A549 (cell line): ENCODE results near the gene XK. TPM values are rescaled to one million over a fixed set of nuclear protein-coding genes. Genes with fewer than 3 reads are reported as not detected.

Experiments used
- ATAC-seq, 2 experiments: fragments of 200-7000 bp in 1 of 2; fragments of >200 bp in 1 of 2; cut with Nextera tagmentation in 1 of 2; cut with Tn5 transposase in 1 of 2; 3 replicates each; pipeline versions ENCODE4 v1.8.0 to v1.9.1; 2018 to 2020; ENCODE audit warnings: mild to moderate bottlenecking in 1 of 2, moderate library complexity in 1 of 2
- CTCF ChIA-PET: fragments of 300-600 bp; sonication (Branson Sonifier 250); formaldehyde crosslinking; extraction: SDS; loops from one replicate; lab custom pipeline; 2021; ENCODE audit warnings: antibody characterized with exemption, inconsistent platforms; lab: Yijun Ruan, JAX
- POLR2A ChIA-PET: fragments of 350-600 bp; formaldehyde crosslinking; extraction: SDS; loops from one replicate; lab custom pipeline; 2021; ENCODE audit warnings: antibody characterized with exemption, inconsistent platforms; lab: Yijun Ruan, JAX
- DNase-seq, 2 experiments: peaks; one replicate each; pipeline versions ENCODE4 v3.0.0 to v3.0.0-alpha.2; 2011 to 2016; ENCODE audit warnings: low read depth in 1 of 2, low spot score in 1 of 2
- FAIRE-seq: peaks from 2 replicates; lab custom pipeline; 2011; peaks lifted over from hg19 to GRCh38; lab: Jason Lieb, UNC
- H3K27ac ChIP-seq, 2 experiments: fragments of >200 bp; sonication (Bioruptor Twin); formaldehyde crosslinking; 3 replicates each; pipeline ENCODE4 v1.5.1; 2016 to 2017
- H3K4me1 ChIP-seq: fragments of >200 bp; sonication (Bioruptor Twin); formaldehyde crosslinking; 3 replicates; pipeline ENCODE4 v1.6.1; 2016
- H3K4me2 ChIP-seq: fragments of >200 bp; sonication (Bioruptor Twin); formaldehyde crosslinking; 3 replicates; pipeline ENCODE4 v1.6.1; 2016
- H3K4me3 ChIP-seq: fragments of >200 bp; sonication (Bioruptor Twin); formaldehyde crosslinking; 3 replicates; pipeline ENCODE4 v1.5.1; 2016
- H3K9me3 ChIP-seq: fragments of >200 bp; sonication (Bioruptor Twin); formaldehyde crosslinking; 3 replicates; pipeline ENCODE4 v1.6.1; 2016
- CBX2 ChIP-seq: fragments of 200-600 bp; sonication (generic); IDR thresholded peaks from 2 replicates; pipeline ENCODE4 v1.6.1; 2016; ENCODE audit warnings: low read depth, mild to moderate bottlenecking, borderline replicate concordance
- CEBPB ChIP-seq, 2 experiments: fragments of >200 bp in 1 of 2; sonication (Bioruptor Twin) in 1 of 2; formaldehyde crosslinking in 1 of 2; IDR thresholded peaks; 2 replicates each; pipeline ENCODE4 v1.6.1; 2012 to 2016
- CHD2 ChIP-seq: fragments of 150-350 bp; IDR thresholded peaks from 2 replicates; pipeline ENCODE4 v1.6.1; 2014; ENCODE audit warnings: low read length; ENCODE audit not compliant: partially characterized antibody
- EHF ChIP-seq: fragments of 250-450 bp; sonication (Bioruptor Pico); IDR thresholded peaks from 2 replicates; pipeline ENCODE4 v1.5.0; 2020; ENCODE audit warnings: mild to moderate bottlenecking
- EHMT2 ChIP-seq: fragments of 200-600 bp; sonication (generic); IDR thresholded peaks from 2 replicates; pipeline ENCODE4 v1.6.1; 2016; ENCODE audit warnings: antibody characterized with exemption, low read depth, mild to moderate bottlenecking, moderate library complexity
- EP300 ChIP-seq, 2 experiments: fragments of >200 bp; sonication (Bioruptor Twin); formaldehyde crosslinking; IDR thresholded peaks; 2 replicates in 1 of 2; 3 replicates in 1 of 2; pipeline ENCODE4 v1.6.1; 2016 to 2017
- ESRRA ChIP-seq: fragments of 150-350 bp; IDR thresholded peaks from 2 replicates; pipeline ENCODE4 v1.6.1; 2014; ENCODE audit warnings: mild to moderate bottlenecking, low read length, borderline replicate concordance
- FOSL2 ChIP-seq, 2 experiments: fragments of 450-650 bp in 1 of 2; fragments of >200 bp in 1 of 2; sonication (Bioruptor Twin) in 1 of 2; formaldehyde crosslinking; IDR thresholded peaks; 2 replicates each; pipeline versions ENCODE4 v1.5.0 to v1.6.1; 2016 to 2020; ENCODE audit warnings: mild to moderate bottlenecking in 1 of 2, moderate library complexity in 1 of 2
- HEYL ChIP-seq: fragments of 250-450 bp; sonication (Bioruptor Pico); IDR thresholded peaks from 2 replicates; pipeline ENCODE4 v1.8.0; 2021; ENCODE audit warnings: mild to moderate bottlenecking, moderate library complexity
- HOXA7 ChIP-seq: fragments of 250-450 bp; sonication (Bioruptor Pico); IDR thresholded peaks from 2 replicates; pipeline ENCODE4 v1.5.0; 2020; ENCODE audit warnings: mild to moderate bottlenecking, moderate library complexity
- HOXB13 ChIP-seq: fragments of 250-450 bp; sonication (Bioruptor Pico); IDR thresholded peaks from 2 replicates; pipeline ENCODE4 v1.5.0; 2020; ENCODE audit warnings: low read depth, mild to moderate bottlenecking, moderate library complexity
- MAZ ChIP-seq: fragments of 150-350 bp; IDR thresholded peaks from 2 replicates; pipeline ENCODE4 v1.6.1; 2014; ENCODE audit warnings: antibody characterized with exemption, low read depth, low read length, borderline replicate concordance
- MYC ChIP-seq: IDR thresholded peaks from 2 replicates; pipeline ENCODE4 v1.6.1; 2012; ENCODE audit warnings: mild to moderate bottlenecking, inconsistent platforms, low read length, improper control_type of control experiment, borderline replicate concordance
- NFE2L2 ChIP-seq: fragments of 150-350 bp; conservative IDR thresholded peaks from 2 replicates; pipeline ENCODE4 v1.6.1; 2014; ENCODE audit warnings: low read length
- NPAS2 ChIP-seq: fragments of 250-450 bp; sonication (Bioruptor Pico); IDR thresholded peaks from 2 replicates; pipeline ENCODE4 v1.8.0; 2022; ENCODE audit warnings: mild to moderate bottlenecking, moderate library complexity, borderline replicate concordance
- NR3C1 ChIP-seq: fragments of >200 bp; sonication (Bioruptor Twin); formaldehyde crosslinking; IDR thresholded peaks from 3 replicates; pipeline ENCODE4 v1.6.1; 2017
- PHF8 ChIP-seq: fragments of 200-600 bp; sonication (generic); IDR thresholded peaks from 2 replicates; pipeline ENCODE4 v1.6.1; 2016; ENCODE audit warnings: low read depth, mild to moderate bottlenecking, antibody characterized with exemption, moderate library complexity, borderline replicate concordance
- POLR2A ChIP-seq: IDR thresholded peaks from 2 replicates; pipeline ENCODE4 v1.6.1; 2012; ENCODE audit warnings: mild to moderate bottlenecking, low read length
- RNF2 ChIP-seq: fragments of 200-600 bp; sonication (generic); IDR thresholded peaks from 2 replicates; pipeline ENCODE4 v1.6.1; 2016; ENCODE audit warnings: low read depth, mild to moderate bottlenecking, antibody characterized with exemption, moderate library complexity, borderline replicate concordance
- SMC3 ChIP-seq: fragments of >200 bp; sonication (Bioruptor Twin); formaldehyde crosslinking; IDR thresholded peaks from 3 replicates; pipeline ENCODE4 v1.6.1; 2018; ENCODE audit warnings: inconsistent platforms
- SREBF2 ChIP-seq: fragments of 450-650 bp; IDR thresholded peaks from 2 replicates; pipeline ENCODE4 v1.6.1; 2014; ENCODE audit warnings: mild to moderate bottlenecking, moderate library complexity
- TFCP2L1 ChIP-seq: fragments of 250-450 bp; sonication (Bioruptor Pico); IDR thresholded peaks from 2 replicates; pipeline ENCODE4 v1.5.0; 2021; ENCODE audit warnings: mild to moderate bottlenecking
- ZC3H11A ChIP-seq: fragments of 450-650 bp; IDR thresholded peaks from 2 replicates; pipeline ENCODE4 v1.6.1; 2014; ENCODE audit warnings: antibody characterized with exemption, mild to moderate bottlenecking
- ZNF302 ChIP-seq: fragments of 250-450 bp; sonication (Bioruptor Pico); IDR thresholded peaks from 2 replicates; pipeline ENCODE4 v1.9.0; 2021; ENCODE audit warnings: inconsistent platforms, mild to moderate bottlenecking, moderate library complexity
- ZSCAN20 ChIP-seq: fragments of 250-450 bp; sonication (Bioruptor Pico); IDR thresholded peaks from 2 replicates; pipeline ENCODE4 v1.8.0; 2022; ENCODE audit warnings: mild to moderate bottlenecking, moderate library complexity
- WGBS: methylation state at CpG from one replicate; pipeline ENCODE4 v1.1.6; 2017; ENCODE audit errors: missing lambda C conversion rate; 5-methylcytosine and 5-hydroxymethylcytosine counted together
- polyA plus RNA-seq, 4 experiments: library from polyadenylated mRNA; depleted of rRNA in 3 of 4; stranded (reverse); fragments of >200 nt; fragmentation: RNase III in 1 of 4; extraction: RNeasy Plus Mini Kit Qiagen cat#74134 plus additional on column Dnase treatment in 1 of 4; gene quantifications; 2 replicates in 3 of 4; 3 replicates in 1 of 4; pipeline ENCODE4 v1.2.3, GENCODE V29; 2011 to 2017
- TF ChIP-seq, protein P1 (sequence below): fragments of 200-600 bp; sonication (generic); IDR thresholded peaks from 2 replicates; pipeline ENCODE4 v1.6.1; 2016; ENCODE audit warnings: antibody characterized with exemption, mild to moderate bottlenecking, moderate library complexity
- TF ChIP-seq, protein P2 (sequence below): fragments of 250-450 bp; sonication (Bioruptor Pico); IDR thresholded peaks from 2 replicates; pipeline ENCODE4 v1.5.0; 2020; ENCODE audit warnings: low read depth, mild to moderate bottlenecking, moderate library complexity
- TF ChIP-seq, protein P3 (sequence below): IDR thresholded peaks from 2 replicates; pipeline ENCODE4 v1.6.1; 2012; ENCODE audit warnings: low read depth, borderline replicate concordance
- TF ChIP-seq, protein P4 (sequence below): fragments of 150-350 bp; IDR thresholded peaks from 2 replicates; pipeline ENCODE4 v1.6.1; 2014; ENCODE audit warnings: low read depth, mild to moderate bottlenecking, low read length
- TF ChIP-seq, protein P5 (sequence below): fragments of >200 bp; sonication (Bioruptor Twin); formaldehyde crosslinking; IDR thresholded peaks from 2 replicates; pipeline ENCODE4 v1.6.1; 2016

The XK gene
- polyA plus RNA-seq, 2 of the 4 experiments (the other 2 are of a cell fraction): 0.34 to 1.2 TPM

DNA sequence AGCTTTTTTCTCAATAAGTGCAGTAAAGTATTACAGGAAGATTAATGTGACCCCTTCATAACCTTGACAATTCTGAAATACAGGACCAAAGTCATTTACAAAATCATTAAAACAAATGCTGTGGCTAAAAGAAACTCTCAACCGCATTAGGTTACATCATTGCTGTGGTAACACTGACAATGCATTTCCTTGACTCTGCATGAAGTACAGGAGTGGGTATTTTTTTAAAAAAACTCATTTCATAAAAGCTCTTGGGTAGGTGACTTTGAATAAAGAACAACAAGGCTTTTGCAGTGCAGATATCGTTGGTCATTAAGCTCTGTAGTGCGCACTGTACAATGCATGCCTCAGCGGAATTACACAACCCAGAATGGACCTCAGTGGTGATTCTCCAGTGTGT lies 23.4 kb upstream of the XK start:
- no peaks in the 10 kb centered on the region for H3K9me3 ChIP-seq
- DNase-seq (no peak), FAIRE-seq (no peak), ATAC-seq (no peak)
- no peaks in the 10 kb centered on the region for H3K4me1 ChIP-seq
- no peak overlapping the region for H3K4me3 ChIP-seq
- no peak overlapping the region for H3K4me2 ChIP-seq
- ChIA-PET CTCF (no interaction called here), POLR2A (no interaction called here)
- H3K27ac ChIP-seq: no peak overlapping the region
- 41% methylated on average over 4 of the region's 4 CpGs for WGBS
- TF ChIP-seq EHMT2 (no peak), EP300 (IDR thresholded peaks at IDR 0.05) (no peak), NR3C1 (no peak), SMC3 (no peak), TFCP2L1 (CRISPR knock-in tag) (no peak), POLR2A (no peak), NPAS2 (CRISPR knock-in tag) (no peak), SREBF2 (no peak), NFE2L2 (no peak), CEBPB (IDR thresholded peaks at IDR 0.05) (no peak), HOXA7 (CRISPR knock-in tag) (no peak), FOSL2 (IDR thresholded peaks at IDR 0.05) (no peak), FOSL2 (CRISPR knock-in tag; IDR thresholded peaks at IDR 0.05) (no peak), MYC (no peak), EHF (CRISPR knock-in tag) (no peak), HEYL (CRISPR knock-in tag) (no peak), ZSCAN20 (CRISPR knock-in tag) (no peak), HOXB13 (CRISPR knock-in tag) (no peak)
- TF ChIP-seq, protein P1, sequence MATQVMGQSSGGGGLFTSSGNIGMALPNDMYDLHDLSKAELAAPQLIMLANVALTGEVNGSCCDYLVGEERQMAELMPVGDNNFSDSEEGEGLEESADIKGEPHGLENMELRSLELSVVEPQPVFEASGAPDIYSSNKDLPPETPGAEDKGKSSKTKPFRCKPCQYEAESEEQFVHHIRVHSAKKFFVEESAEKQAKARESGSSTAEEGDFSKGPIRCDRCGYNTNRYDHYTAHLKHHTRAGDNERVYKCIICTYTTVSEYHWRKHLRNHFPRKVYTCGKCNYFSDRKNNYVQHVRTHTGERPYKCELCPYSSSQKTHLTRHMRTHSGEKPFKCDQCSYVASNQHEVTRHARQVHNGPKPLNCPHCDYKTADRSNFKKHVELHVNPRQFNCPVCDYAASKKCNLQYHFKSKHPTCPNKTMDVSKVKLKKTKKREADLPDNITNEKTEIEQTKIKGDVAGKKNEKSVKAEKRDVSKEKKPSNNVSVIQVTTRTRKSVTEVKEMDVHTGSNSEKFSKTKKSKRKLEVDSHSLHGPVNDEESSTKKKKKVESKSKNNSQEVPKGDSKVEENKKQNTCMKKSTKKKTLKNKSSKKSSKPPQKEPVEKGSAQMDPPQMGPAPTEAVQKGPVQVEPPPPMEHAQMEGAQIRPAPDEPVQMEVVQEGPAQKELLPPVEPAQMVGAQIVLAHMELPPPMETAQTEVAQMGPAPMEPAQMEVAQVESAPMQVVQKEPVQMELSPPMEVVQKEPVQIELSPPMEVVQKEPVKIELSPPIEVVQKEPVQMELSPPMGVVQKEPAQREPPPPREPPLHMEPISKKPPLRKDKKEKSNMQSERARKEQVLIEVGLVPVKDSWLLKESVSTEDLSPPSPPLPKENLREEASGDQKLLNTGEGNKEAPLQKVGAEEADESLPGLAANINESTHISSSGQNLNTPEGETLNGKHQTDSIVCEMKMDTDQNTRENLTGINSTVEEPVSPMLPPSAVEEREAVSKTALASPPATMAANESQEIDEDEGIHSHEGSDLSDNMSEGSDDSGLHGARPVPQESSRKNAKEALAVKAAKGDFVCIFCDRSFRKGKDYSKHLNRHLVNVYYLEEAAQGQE: no peak
- TF ChIP-seq, all 56 proteins: peak for 0

DNA sequence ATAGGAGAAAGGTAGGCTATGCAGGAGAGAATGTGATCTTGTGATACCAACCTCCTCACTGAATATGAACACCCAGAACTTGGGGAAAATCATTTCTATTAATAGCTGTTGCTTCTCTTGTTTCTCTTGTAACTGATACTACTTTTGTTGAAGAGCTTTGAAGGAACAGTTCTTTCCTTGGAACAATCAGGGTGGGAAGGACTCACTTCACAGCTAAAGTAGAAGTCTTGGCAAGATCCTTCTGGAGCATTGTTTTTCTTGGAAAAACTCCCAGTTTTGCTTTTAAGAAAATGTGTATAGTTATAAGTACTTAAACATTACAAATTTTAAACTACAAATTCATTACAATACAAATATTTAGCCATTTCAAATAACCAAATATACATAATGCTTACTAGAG lies 19.1 kb upstream of the XK start:
- TF ChIP-seq FOSL2 (IDR thresholded peaks at IDR 0.05): no peak
- TF ChIP-seq FOSL2 (CRISPR knock-in tag; IDR thresholded peaks at IDR 0.05): no peak
- TF ChIP-seq, all 56 proteins: peak for 0
- POLR2A ChIA-PET: no interaction called here
- CTCF ChIA-PET: no interaction called here
- H3K27ac ChIP-seq: no peak overlapping the region
- no peak overlapping the region for H3K4me3 ChIP-seq
- no peak for FAIRE-seq
- no peaks in the 10 kb centered on the region for H3K4me1 ChIP-seq
- DNase-seq: no peak
- ATAC-seq: no peak
- no peaks in the 10 kb centered on the region for H3K9me3 ChIP-seq
- no peak overlapping the region for H3K4me2 ChIP-seq

DNA sequence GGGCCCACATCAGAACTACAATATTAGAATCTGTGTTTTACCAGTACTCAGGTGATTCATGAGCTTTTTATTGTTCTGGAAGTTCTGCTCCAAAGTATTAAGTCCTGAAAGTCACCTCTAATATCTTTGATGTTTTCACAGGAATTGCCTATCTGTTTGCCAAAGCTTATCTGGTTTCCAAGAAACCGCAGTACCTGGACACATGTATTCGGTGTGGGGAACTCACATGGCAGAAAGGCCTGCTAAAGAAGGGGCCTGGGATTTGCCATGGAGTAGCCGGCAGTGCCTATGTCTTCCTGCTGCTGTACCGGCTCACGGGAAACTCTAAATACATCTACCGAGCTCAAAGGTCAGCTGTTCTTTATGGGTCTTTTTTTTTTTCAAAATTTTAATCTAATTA lies 18.4 kb upstream of the XK start:
- Histone ChIP-seq H3K9me3 (no peaks in the 10 kb centered on the region), H3K4me2 (no peak overlapping the region), H3K4me3 (no peak overlapping the region), H3K4me1 (no peaks in the 10 kb centered on the region), H3K27ac (no peak overlapping the region)
- ChIA-PET CTCF (no interaction called here), POLR2A (no interaction called here)
- 58% methylated on average over 6 of the region's 6 CpGs for WGBS
- ATAC-seq (no peak), FAIRE-seq (no peak), DNase-seq (no peak)
- TF ChIP-seq, protein P2, sequence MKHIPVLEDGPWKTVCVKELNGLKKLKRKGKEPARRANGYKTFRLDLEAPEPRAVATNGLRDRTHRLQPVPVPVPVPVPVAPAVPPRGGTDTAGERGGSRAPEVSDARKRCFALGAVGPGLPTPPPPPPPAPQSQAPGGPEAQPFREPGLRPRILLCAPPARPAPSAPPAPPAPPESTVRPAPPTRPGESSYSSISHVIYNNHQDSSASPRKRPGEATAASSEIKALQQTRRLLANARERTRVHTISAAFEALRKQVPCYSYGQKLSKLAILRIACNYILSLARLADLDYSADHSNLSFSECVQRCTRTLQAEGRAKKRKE (CRISPR knock-in tag): no peak
- TF ChIP-seq, protein P3, sequence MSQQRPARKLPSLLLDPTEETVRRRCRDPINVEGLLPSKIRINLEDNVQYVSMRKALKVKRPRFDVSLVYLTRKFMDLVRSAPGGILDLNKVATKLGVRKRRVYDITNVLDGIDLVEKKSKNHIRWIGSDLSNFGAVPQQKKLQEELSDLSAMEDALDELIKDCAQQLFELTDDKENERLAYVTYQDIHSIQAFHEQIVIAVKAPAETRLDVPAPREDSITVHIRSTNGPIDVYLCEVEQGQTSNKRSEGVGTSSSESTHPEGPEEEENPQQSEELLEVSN: no peak
- no peak for TF ChIP-seq HEYL (CRISPR knock-in tag)
- TF ChIP-seq ZNF302: no peak
- TF ChIP-seq, protein P4, sequence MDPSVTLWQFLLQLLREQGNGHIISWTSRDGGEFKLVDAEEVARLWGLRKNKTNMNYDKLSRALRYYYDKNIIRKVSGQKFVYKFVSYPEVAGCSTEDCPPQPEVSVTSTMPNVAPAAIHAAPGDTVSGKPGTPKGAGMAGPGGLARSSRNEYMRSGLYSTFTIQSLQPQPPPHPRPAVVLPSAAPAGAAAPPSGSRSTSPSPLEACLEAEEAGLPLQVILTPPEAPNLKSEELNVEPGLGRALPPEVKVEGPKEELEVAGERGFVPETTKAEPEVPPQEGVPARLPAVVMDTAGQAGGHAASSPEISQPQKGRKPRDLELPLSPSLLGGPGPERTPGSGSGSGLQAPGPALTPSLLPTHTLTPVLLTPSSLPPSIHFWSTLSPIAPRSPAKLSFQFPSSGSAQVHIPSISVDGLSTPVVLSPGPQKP: no peak
- no peak for TF ChIP-seq ZC3H11A
- TF ChIP-seq ESRRA: no peak
- no peak for TF ChIP-seq HOXA7 (CRISPR knock-in tag)
- TF ChIP-seq PHF8: no peak
- no peak for TF ChIP-seq RNF2
- no peak for TF ChIP-seq CEBPB (IDR thresholded peaks at IDR 0.05)
- TF ChIP-seq SMC3: no peak
- TF ChIP-seq CBX2: no peak
- no peak for TF ChIP-seq POLR2A
- no peak for TF ChIP-seq SREBF2
- no peak for TF ChIP-seq CHD2
- no peak for TF ChIP-seq MAZ
- TF ChIP-seq, protein P5, sequence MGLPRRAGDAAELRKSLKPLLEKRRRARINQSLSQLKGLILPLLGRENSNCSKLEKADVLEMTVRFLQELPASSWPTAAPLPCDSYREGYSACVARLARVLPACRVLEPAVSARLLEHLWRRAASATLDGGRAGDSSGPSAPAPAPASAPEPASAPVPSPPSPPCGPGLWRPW: no peak
